ENCODE results near the gene C11orf54.

Gene C11orf54

DNA sequence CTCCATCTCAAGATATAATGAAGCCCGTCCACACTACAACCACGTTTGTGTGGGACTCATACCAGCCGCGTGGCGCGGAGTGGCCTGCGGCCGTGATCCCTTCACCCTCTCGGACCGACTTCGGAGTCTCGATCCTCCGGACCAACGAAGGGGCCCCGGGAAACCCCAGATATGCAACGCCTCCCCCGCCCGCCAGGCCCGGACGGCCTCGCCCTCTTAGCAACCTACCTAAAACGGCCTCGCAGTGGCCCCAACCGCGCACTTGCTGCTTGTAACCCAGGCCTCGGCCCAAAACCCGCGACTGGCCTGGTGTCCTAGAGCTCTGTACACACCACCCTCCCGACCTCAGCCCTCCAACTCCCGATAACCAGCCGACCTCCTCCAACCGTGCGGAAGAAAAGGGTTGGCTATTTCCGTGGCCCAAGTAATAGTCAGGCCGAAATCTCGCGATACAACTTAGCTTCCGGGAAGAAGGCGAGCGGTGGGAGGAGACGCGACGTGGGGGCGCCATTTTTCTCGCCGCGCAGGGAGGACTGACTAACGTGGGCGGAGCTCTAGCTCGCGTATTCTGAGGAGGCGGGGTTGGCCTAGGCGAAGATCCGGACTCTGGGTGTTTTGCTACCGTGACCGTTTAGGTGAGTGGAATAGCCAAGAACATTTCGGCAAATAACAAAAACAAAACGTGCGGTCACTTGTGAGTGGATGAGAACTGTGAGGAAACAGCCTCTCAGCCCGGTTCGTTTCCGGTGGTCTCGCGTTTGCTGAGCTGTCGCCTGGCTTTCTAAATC, at the start of gene C11orf54, which contains the start of gene TAF1D:
Gene C11orf54, plus strand, starts transcription at position 579 of the 788 bp plus-strand sequence. CDS start 5,722 bp downstream, outside the sequence.
Gene TAF1D, minus strand, starts transcription at position 402 of the 788 bp plus-strand sequence. CDS start 2,191 bp downstream, outside the sequence.
- peak; percentile 89 to 94 for DNase-seq (ENCODE audit: low read depth in 2 of 2)

DNA sequence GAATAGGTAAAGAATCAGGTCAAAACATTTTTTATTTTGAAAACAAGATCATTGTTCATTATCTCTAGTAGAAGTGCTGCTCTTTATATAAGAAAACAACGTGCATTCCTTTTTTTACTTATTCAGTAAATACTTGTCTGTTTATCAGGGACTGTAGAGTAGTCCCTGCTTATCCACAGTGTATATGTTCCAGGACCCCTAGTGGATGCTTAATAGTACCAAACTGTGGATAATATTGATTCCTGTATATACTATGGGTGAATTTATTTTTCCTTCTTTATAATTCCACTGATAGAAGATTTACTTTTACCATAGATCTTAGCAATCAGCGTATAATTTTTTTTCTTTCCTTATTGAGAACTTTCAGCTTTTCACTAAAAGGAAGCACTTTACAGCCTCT, 47.4 kb upstream of the C11orf54 start:
- DNase-seq (ENCODE audit: low read depth in 2 of 2), result no peak

DNA sequence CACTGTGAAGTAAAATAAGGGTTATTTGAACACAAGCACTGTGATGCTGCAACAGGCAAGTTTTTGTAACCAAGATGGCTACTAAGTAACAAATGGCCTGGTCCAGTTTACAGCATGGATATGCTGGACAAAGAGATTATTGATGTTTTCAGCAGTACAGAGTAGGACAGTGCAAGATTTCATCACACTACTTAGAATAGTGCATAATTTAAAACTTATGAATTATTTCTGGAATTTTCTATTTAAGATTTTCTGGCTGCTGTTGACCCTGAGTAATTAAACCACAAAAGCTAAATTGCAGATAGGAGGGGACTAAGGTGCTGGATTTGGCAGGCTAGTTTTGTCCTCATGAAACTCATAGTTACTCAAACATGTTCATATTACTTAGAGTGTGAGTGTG, 46.9 kb upstream of the C11orf54 start:
- no peak for DNase-seq (ENCODE audit: low read depth in 2 of 2)

DNA sequence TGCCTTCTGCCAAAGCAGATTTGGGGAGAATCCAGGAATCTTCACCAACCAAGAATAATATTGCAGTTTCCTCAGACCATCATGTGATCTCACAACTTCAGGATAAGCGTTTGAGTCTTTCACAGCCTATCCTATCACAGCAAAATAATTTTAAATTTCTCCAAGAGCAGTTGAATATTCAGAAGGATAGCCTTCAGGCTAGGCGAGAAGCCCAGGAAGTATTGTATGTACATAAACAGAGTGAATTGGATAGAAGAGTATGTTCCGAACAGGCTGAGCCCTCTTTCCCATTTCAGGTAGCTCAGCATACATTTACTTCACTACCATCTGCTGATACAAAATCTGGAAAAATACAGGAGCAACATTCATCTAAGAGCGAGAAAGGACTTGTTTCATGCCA, 43.9 kb upstream of the C11orf54 start:
- DNase-seq (ENCODE audit: low read depth in 2 of 2), result no peak

DNA sequence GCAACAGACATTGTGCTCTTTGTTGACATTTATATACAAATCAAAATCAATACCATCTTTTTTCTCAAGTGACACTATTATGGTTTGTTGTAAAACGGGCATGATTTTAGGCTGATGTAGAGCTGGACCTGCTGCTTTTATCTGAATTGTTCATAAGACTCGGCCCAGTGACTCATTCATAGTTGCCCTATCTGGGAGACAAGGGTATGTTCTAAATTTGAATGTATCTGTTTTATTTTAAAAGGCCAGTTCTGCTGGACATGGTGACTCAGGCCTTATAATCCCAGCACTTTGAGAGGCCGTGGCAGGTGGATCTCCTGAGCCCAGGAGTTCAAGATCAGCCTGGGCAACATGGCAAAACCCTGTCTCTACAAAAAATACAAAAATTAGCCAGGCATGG, 40.6 kb upstream of the C11orf54 start:
- no peak for DNase-seq (ENCODE audit: low read depth in 2 of 2)

DNA sequence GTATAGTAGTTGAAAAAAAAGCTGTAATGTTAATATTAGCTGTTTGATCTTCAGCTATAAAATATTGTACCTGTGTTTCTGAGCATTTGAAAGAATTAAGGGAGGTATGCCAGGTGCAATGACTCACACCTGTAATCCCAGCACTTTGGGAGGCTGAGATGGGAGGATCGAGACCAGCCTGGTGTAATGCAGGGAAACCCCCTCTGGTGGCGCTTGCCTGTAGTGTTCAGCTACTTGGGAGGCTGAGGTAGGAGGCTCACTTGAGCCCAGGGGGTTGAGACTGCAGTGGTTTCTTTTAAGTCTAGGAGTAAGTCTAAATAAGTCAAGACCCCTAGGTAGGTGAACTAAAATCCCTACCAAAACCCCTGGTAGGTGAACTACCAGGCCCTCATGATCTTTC, 37.2 kb upstream of the C11orf54 start:
- no peak for DNase-seq (ENCODE audit: low read depth in 2 of 2)

DNA sequence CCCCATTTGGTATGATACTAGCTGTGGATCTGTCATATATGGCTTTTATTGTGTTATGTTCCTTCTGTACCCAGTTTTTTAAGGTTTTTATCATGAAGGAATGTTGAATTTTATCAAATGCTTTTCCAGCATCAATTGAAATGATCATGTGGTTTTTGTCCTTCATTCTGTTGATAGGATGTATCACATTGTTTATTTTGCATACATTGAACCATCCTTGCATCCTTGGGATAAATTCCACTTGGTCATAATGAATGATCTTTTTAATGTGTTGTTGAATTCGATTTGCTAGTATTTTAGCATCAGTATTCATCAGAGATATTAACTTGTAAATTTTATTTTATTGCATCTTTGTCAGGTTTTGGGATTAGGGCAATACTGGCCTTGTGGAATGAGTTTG, 31.2 kb upstream of the C11orf54 start:
- no peak for DNase-seq (ENCODE audit: low read depth in 2 of 2)

- DNase-seq (ENCODE audit: low read depth in 2 of 2), result no peak
Measured at GRCh38 chr11:93712678-93713077, 28.8 kb upstream of the C11orf54 start.

DNA sequence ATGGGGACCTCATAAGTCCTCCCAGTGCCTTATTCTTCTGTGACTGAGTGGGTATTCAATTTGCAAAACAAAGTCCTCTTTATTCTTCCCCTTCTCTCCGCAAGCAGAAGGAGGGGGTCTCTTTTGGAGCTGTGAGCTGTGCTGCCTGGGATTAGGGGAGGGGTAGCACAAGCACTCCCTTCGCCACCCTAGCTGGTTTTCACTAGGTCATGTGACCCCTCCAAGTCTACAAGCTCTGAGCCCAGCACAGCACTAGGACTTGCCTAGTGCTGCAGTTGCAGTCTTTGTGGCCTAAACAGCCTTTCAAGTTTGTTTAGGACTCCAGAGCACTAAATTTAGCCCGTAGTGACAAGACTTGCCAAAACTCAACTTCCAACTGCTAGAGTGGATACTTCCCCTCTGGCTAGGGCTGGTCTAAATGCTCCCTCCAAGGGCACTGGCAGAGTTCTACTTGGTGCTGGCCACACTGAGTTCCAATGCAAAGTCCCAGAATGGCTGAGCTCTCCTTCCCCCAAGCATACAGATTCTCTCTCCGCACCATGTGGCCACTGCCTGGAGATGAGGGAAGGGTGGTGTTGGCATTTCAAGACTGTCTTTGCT, 25.6 kb upstream of the C11orf54 start:
- no peak for DNase-seq (ENCODE audit: low read depth in 2 of 2)

- DNase-seq (ENCODE audit: low read depth in 2 of 2), result no peak
Measured at GRCh38 chr11:93717501-93717900, 24.0 kb upstream of the C11orf54 start.

DNA sequence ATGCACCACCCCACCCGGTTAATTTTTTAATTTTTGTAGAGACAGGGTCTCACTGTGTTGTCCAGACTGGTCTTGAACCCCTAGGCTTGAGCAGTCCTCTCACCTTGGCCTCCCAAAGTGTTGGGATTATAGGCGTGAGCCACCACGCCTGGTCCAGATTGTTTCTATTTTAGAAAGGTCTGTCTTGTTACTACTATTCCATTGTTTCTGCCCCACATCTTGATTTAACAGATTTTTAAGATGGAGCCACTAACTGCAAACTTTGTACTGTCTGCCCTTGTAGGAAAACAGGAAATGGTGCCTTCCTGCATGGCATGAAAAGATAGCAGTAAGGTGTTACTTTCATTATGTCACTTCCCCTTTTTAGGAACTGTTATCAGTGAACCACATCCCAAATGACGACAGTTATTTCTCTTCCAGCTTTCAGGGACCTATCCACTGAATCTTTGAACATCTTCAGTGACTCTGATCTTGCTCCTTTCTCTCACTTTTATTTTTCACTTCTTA, 23.4 kb upstream of the C11orf54 start:
- no peak for DNase-seq (ENCODE audit: low read depth in 2 of 2)

DNA sequence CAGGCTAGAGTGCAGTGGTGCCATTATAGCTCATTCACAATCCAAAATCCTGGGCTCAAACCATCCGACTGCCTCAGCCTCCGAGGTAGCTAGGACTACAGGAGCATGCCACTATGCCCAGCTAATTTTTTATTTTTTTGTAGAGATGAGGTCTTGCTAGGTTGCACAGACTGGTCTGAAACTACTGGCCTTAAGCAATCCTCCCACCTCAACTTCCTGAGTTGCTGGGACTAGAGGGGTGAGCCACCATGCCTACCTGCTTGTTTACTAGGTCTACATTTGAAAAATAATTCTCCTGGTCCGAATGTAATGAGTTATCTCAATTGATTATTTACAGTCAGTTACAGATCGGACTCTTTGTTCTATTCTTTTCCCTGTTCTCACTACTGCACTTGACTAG, 22.2 kb upstream of the C11orf54 start:
- no peak for DNase-seq (ENCODE audit: low read depth in 2 of 2)

GRCh38 chr11:93720522-93720921, 20.9 kb upstream of the C11orf54 start:
- DNase-seq (ENCODE audit: low read depth in 2 of 2), result no peak

DNA sequence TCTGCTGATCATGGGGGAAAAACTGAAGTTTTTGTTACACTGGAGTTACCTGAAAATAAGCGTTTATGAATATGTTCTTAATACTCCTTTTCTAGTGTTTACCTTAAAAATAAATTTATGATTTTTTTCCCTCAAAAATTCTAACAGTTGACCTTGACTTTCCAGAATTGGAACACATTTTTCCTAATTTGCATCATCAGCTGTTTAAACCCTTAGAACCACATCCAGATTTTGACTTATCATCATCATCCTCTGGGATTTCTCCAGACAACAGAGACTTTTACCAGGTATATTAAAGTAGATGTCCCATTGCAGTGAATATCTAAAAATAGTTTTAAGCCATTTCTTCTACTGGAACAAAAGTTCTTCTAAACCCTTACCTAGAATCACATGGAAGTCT, 17.4 kb upstream of the C11orf54 start:
- no peak for DNase-seq (ENCODE audit: low read depth in 2 of 2)

GRCh38 chr11:93727985-93728791, 13.3 kb upstream of the C11orf54 start:
- DNase-seq (ENCODE audit: low read depth in 2 of 2), result no peak

DNA sequence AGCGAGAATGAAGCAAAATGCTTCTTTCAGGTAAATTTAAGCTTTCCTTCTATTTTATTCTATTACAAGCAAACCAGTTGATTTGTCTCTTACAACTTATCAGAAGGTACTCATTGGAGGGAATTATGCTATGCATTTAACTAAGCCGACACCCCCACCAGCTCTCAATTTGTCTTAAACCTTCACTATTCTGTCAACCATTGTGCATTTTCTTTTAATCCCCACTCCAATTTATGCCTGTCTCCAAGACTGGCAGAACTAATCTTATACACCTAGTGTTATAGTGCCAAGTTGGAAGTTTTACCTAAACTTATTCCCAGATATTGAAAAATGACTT, 12.7 kb upstream of the C11orf54 start:
- DNase-seq (ENCODE audit: low read depth in 2 of 2), result no peak

GRCh38 chr11:93729129-93729616, 12.3 kb upstream of the C11orf54 start:
- DNase-seq (ENCODE audit: low read depth in 2 of 2), result no peak

DNA sequence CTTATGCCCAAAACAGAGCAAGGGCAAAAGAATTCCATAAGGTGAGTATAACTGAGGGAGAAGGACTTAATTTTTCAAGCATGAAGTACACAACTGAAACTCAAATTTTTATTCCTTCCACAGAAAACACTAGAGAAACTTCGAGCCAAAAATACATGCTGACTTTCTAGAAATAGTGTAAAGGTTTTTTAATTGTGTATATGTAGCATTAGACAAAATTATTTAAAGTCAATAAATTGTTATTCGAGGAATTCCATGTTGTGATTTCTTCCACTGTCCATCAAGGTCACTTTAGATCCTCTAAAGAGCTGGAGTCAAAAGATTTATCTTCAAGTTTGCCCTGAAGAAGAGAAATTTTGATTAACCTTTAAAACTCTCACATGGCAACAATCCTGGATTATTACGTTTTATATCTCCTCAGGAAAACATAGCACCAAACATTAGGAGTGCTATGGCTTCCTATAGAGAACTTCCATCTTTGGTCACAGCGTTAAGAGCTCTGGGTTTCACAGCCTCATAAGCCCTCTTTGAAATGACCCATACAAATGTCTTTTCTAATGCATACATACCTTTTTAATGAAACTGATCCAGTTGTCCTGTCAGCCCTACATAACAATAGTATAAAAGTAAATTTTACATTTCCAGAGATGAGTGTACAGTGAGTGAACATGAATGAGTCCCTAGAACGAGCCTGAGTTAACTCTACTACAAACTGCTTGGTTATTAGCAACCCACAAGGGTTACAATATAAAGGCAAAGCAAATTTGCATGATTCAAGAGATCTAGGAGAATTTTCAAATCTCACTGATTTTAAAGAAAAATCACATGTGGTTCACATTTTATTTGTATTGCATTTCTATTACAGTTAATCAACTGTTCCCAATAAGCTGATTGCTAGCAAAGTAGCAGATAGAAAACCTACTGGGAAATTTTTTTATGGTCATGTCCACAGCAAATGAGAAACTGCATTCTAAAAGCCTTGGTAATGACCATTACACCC, 11.1 kb upstream of the C11orf54 start:
- no peak for DNase-seq (ENCODE audit: low read depth in 2 of 2)

DNA sequence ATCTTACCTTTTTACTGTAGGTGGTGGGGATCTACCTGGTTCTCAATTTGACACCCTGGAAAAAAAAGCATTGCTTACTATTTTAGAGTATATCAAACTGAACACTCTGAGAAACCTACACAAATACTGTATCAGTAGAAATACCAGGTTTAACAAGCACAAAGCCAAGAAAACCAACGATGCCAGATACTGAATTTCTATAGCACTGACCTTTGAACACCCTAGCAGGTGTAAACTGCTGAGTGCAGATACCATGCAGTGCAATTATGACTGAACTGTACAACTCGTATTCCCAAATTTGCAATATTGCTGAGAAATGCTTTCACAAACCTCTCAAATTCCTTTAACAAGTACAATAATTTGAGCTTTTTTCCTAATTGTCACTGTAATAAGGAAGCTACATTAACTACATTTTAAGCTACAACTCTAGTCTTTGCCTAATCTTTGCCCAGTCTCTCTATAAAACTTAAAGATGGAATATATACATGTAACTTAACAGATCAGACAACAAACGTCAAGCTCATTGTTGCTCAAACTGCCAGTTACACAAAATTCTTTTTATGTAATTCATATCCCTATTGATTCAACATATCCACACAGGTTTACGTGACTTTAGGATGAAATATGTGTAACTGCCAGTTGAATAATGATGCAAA, 9.1 kb upstream of the C11orf54 start:
- DNase-seq (ENCODE audit: low read depth in 2 of 2), result no peak

- DNase-seq (ENCODE audit: low read depth in 2 of 2), result no peak
Measured at GRCh38 chr11:93733474-93733873, 8.0 kb upstream of the C11orf54 start.

Data from stimulated activated CD4-positive, alpha-beta T cell treated with anti-CD3 and anti-CD28 coated beads, Interleukin-4, amount 100 ng/mL, for 48 hours (primary cell).